PC-3 (cell line): Measurements from ENCODE around the gene GAB1. TPM values are rescaled to one million over a fixed set of nuclear protein-coding genes. Genes with fewer than 3 reads are reported as not detected.

ENCODE experiments used
- ATAC-seq: fragments of 200-7000 bp; cut with Tn5 transposase; 2 replicates; pipeline ENCODE4 v1.9.1; 2020; ENCODE audit warnings: mild to moderate bottlenecking, moderate library complexity
- BruUV-seq: library from RNA; stranded (reverse); fragments of 400-500 nt; replicated peaks from 2 replicates; lab custom pipeline; 2021; lab: Mats Ljungman, UMichigan
- CTCF ChIA-PET: fragments of 300-600 bp; sonication (Branson Sonifier 250); formaldehyde crosslinking; loops from one replicate; lab custom pipeline; 2022; ENCODE audit warnings: antibody characterized with exemption; lab: Charles Lee
- POLR2A ChIA-PET: fragments of 300-600 bp; sonication (Branson Sonifier 250); formaldehyde crosslinking; loops from one replicate; lab custom pipeline; 2022; ENCODE audit warnings: antibody characterized with exemption; ENCODE audit not compliant: unreplicated experiment; lab: Charles Lee
- DNase-seq: peaks from one replicate; pipeline ENCODE4 v3.0.0-alpha.2; 2015
- H2AFZ ChIP-seq: fragments of 300-600 bp; sonication (generic); 2 replicates; pipeline ENCODE4 v1.6.0; 2016; ENCODE audit warnings: antibody characterized with exemption, low read length
- H3F3A ChIP-seq: fragments of 300-600 bp; sonication (generic); one replicate; pipeline ENCODE4 v1.6.0; 2017; ENCODE audit warnings: antibody characterized with exemption, low read length, control low read depth, mild to moderate bottlenecking; ENCODE audit not compliant: unreplicated experiment
- H3K27ac ChIP-seq: fragments of 300-600 bp; sonication (generic); 2 replicates; pipeline ENCODE4 v1.5.1; 2016; ENCODE audit warnings: mild to moderate bottlenecking, low read length
- H3K27me3 ChIP-seq: fragments of 300-600 bp; sonication (generic); 2 replicates; pipeline ENCODE4 v1.6.1; 2016; ENCODE audit warnings: low read length, mixed read lengths
- H3K36me3 ChIP-seq: fragments of 300-600 bp; sonication (generic); 2 replicates; pipeline ENCODE4 v1.6.1; 2016; ENCODE audit warnings: low read depth, mixed run types, low read length, mixed read lengths
- H3K4me1 ChIP-seq: fragments of 300-600 bp; sonication (generic); 2 replicates; pipeline ENCODE4 v1.5.1; 2016; ENCODE audit warnings: low read length; ENCODE audit not compliant: insufficient read depth
- H3K4me2 ChIP-seq: fragments of 300-600 bp; sonication (generic); 2 replicates; pipeline ENCODE4 v1.6.0; 2016; ENCODE audit warnings: low read length
- H3K4me3 ChIP-seq: fragments of 300-600 bp; sonication (generic); 2 replicates; pipeline ENCODE4 v1.5.1; 2016; ENCODE audit warnings: mild to moderate bottlenecking, low read length, mixed read lengths
- H3K79me2 ChIP-seq: fragments of 300-600 bp; sonication (generic); 2 replicates; pipeline ENCODE4 v1.6.1; 2017; ENCODE audit warnings: low read length, mixed read lengths
- H3K9ac ChIP-seq: fragments of 300-600 bp; sonication (generic); 2 replicates; pipeline ENCODE4 v1.6.0; 2016; ENCODE audit warnings: mild to moderate bottlenecking, low read length
- H3K9me2 ChIP-seq: fragments of 300-600 bp; sonication (generic); replicated peaks from 2 replicates; pipeline ENCODE4 v1.6.1; 2016; ENCODE audit warnings: mixed run types, low read length, mixed read lengths
- H3K9me3 ChIP-seq: fragments of 300-600 bp; sonication (generic); 2 replicates; pipeline ENCODE4 v1.6.1; 2016; ENCODE audit warnings: low read length, mixed read lengths
- H4K20me1 ChIP-seq: fragments of 300-600 bp; sonication (generic); 2 replicates; pipeline ENCODE4 v1.6.1; 2016; ENCODE audit warnings: low read length, mixed read lengths
- EZH2 ChIP-seq: fragments of 300-600 bp; sonication (generic); IDR thresholded peaks from one replicate; pipeline ENCODE4 v1.6.1; 2017; ENCODE audit warnings: antibody characterized with exemption, mild to moderate bottlenecking, low read length; ENCODE audit not compliant: unreplicated experiment
- EZH2phosphoT487 ChIP-seq: fragments of 300-600 bp; sonication (generic); IDR thresholded peaks from 2 replicates; pipeline ENCODE4 v1.6.1; 2018; ENCODE audit warnings: mild to moderate bottlenecking, antibody characterized with exemption, low read length, borderline replicate concordance
- intact Hi-C: fragments of 100-400 bp; cut with micrococcal nuclease; formaldehyde crosslinking; loops from 2 replicates; pipeline ENCODE4 v1.9.0; 2023
- total RNA-seq: library from RNA; depleted of rRNA; stranded (reverse); fragments of >200 nt; gene quantifications from 2 replicates; pipeline ENCODE4 v1.2.3, GENCODE V29; 2014
- TF ChIP-seq, protein P1 (sequence below): fragments of 300-600 bp; sonication (generic); conservative IDR thresholded peaks from 2 replicates; pipeline ENCODE4 v1.5.1; 2017; ENCODE audit warnings: antibody characterized with exemption, low read depth, mild to moderate bottlenecking, low read length

Gene GAB1
- total RNA-seq, 1 experiment from 2014 or later = 4.9 TPM

DNA sequence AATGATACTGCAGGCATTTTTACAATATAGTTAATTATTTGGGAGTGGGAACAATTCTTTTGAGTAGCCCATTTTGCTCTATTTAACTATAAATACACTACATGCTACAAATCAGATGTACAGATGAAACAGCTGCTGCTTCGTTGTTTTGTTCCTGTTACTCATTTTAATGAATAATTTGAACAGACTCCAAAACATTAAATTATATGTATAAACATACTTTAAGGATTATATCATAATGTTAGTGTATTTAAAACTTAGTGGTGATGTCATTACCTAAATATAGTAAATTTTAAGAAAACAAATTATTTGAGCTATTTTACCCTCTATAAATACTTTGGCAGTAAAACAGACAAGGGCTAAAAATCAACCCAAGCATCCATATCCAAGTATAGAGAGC is 60.7 kb downstream of the GAB1 start:
- H3F3A ChIP-seq = no peaks in the 10 kb centered on the region
- no TSS peak for BruUV-seq
- no peaks in the 10 kb centered on the region for H3K9me3 ChIP-seq
- peak overlapping the region; percentile 23 for H3K27ac ChIP-seq
- H3K79me2 ChIP-seq = no peaks in the 10 kb centered on the region
- H3K4me2 ChIP-seq = peak overlapping the region; percentile 21; the same call in 1 of the 2 replicates
- no peaks in the 10 kb centered on the region for H4K20me1 ChIP-seq
- ATAC-seq (peak; percentile 75), DNase-seq (peak; percentile 67)
- intact Hi-C loops = loop anchor here (1.0 to 2.0 kb wide), 2 partner anchors 8 to 45 kb away; no protein-coding TSS in a partner anchor
- H3K36me3 ChIP-seq = no peaks in the 10 kb centered on the region
- no peak overlapping the region for H2AFZ ChIP-seq
- no peaks in the 10 kb centered on the region for H3K27me3 ChIP-seq
- POLR2A ChIA-PET = interaction anchor here (0.6 to 1.0 kb wide), 3 partner anchors 19 to 488 kb away, joined by 3 to 16 read pairs (median 4); partner anchors contain the start of gene GAB1
- CTCF ChIA-PET = interaction anchor here (0.6 to 0.7 kb wide), 2 partner anchors 22 to 173 kb away, joined by 3 to 4 read pairs; no protein-coding TSS in a partner anchor
- H3K9ac ChIP-seq = no peak overlapping the region
- peaks cover 16% of the 10 kb centered on the region for H3K4me1 ChIP-seq
- TF ChIP-seq EZH2 (no peak), EZH2phosphoT487 (no peak)
- TF ChIP-seq, protein P1, sequence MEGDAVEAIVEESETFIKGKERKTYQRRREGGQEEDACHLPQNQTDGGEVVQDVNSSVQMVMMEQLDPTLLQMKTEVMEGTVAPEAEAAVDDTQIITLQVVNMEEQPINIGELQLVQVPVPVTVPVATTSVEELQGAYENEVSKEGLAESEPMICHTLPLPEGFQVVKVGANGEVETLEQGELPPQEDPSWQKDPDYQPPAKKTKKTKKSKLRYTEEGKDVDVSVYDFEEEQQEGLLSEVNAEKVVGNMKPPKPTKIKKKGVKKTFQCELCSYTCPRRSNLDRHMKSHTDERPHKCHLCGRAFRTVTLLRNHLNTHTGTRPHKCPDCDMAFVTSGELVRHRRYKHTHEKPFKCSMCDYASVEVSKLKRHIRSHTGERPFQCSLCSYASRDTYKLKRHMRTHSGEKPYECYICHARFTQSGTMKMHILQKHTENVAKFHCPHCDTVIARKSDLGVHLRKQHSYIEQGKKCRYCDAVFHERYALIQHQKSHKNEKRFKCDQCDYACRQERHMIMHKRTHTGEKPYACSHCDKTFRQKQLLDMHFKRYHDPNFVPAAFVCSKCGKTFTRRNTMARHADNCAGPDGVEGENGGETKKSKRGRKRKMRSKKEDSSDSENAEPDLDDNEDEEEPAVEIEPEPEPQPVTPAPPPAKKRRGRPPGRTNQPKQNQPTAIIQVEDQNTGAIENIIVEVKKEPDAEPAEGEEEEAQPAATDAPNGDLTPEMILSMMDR = no peak
- no peaks in the 10 kb centered on the region for H3K9me2 ChIP-seq
- no peak overlapping the region for H3K4me3 ChIP-seq

DNA sequence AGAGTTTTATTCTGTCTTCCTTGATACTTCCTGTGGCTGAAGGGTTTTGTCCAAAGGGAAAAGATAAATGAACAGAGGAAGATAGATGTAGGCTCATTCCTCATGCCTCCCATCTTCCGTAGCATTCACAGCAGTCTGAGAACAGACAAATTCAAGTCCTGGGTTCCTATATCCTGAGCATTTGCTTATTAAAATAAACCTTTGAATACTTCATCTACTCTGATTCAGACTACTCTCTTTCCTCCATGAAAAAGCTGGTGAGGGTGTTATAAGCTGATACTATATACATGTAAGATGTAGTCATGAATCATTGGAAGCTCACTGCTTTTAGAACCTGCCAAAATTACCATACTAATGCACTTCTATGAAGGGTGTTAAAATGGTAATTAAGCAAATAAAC is 61.2 kb downstream of the GAB1 start:
- peak; percentile 30 for ATAC-seq
- TF ChIP-seq EZH2 (no peak), EZH2phosphoT487 (no peak)
- TF ChIP-seq, protein P1 = no peak
- no peaks in the 10 kb centered on the region for H3K79me2 ChIP-seq
- DNase-seq = no peak
- TSS peak; percentile 17 for BruUV-seq
- CTCF ChIA-PET = no interaction called here
- no peak overlapping the region for H2AFZ ChIP-seq
- H3K4me3 ChIP-seq = no peak overlapping the region
- no peaks in the 10 kb centered on the region for H4K20me1 ChIP-seq
- H3K27ac ChIP-seq = peak overlapping the region; percentile 23
- no peaks in the 10 kb centered on the region for H3F3A ChIP-seq
- no peaks in the 10 kb centered on the region for H3K9me2 ChIP-seq
- H3K36me3 ChIP-seq = no peaks in the 10 kb centered on the region
- H3K4me2 ChIP-seq = peak overlapping the region; percentile 14; the same call in 1 of the 2 replicates
- intact Hi-C loops = loop anchor here (1.0 to 2.0 kb wide), 4 partner anchors 9 to 85 kb away; partner anchors contain the start of gene GAB1
- POLR2A ChIA-PET = interaction anchor here (0.6 to 1.0 kb wide), 2 partner anchors 19 to 61 kb away, joined by 4 to 16 read pairs; partner anchors contain the start of gene GAB1
- H3K27me3 ChIP-seq = no peaks in the 10 kb centered on the region
- H3K4me1 ChIP-seq = peaks cover 16% of the 10 kb centered on the region
- no peaks in the 10 kb centered on the region for H3K9me3 ChIP-seq
- no peak overlapping the region for H3K9ac ChIP-seq
